OCI-LY1 (cell line): Measurements from ENCODE around the gene FAM83E.

Experiments used
- H2AFZ ChIP-seq: fragments of 200-600 bp; sonication (generic), shearing (Covaris generic); 2 replicates; pipeline ENCODE4 v1.6.0; 2014; ENCODE audit warnings: antibody characterized with exemption, mild to moderate bottlenecking, low read length
- H3F3A ChIP-seq: fragments of 200-600 bp; sonication (generic), shearing (Covaris generic); 2 replicates; pipeline ENCODE4 v1.6.0; 2014; ENCODE audit warnings: mild to moderate bottlenecking, antibody characterized with exemption, low read length, moderate library complexity; ENCODE audit not compliant: insufficient read depth
- H3K27ac ChIP-seq: fragments of 200-600 bp; sonication (generic); 2 replicates; pipeline ENCODE4 v1.5.1; 2014; ENCODE audit warnings: low read length, mixed run types, mild to moderate bottlenecking, low read depth; ENCODE audit not compliant: poor library complexity, severe bottlenecking
- H3K27me3 ChIP-seq: fragments of 200-600 bp; sonication (generic); 2 replicates; pipeline ENCODE4 v1.6.0; 2014; ENCODE audit warnings: antibody characterized with exemption, mild to moderate bottlenecking, low read length, moderate library complexity; ENCODE audit not compliant: insufficient read depth
- H3K36me3 ChIP-seq: fragments of 200-600 bp; sonication (generic); 2 replicates; pipeline ENCODE4 v1.6.1; 2014; ENCODE audit warnings: mild to moderate bottlenecking, antibody characterized with exemption, low read length, moderate library complexity, mixed read lengths; ENCODE audit not compliant: insufficient read depth
- H3K4me1 ChIP-seq: fragments of 200-600 bp; sonication (generic); 2 replicates; pipeline ENCODE4 v1.5.1; 2014; ENCODE audit warnings: mild to moderate bottlenecking, low read length, moderate library complexity; ENCODE audit not compliant: insufficient read depth, severe bottlenecking
- H3K4me2 ChIP-seq: fragments of 200-600 bp; sonication (generic), shearing (Covaris generic); 2 replicates; pipeline ENCODE4 v1.6.1; 2014; ENCODE audit warnings: low read length
- H3K4me3 ChIP-seq: fragments of 200-600 bp; sonication (generic); 2 replicates; pipeline ENCODE4 v1.5.1; 2014; ENCODE audit warnings: low read length, low read depth, mild to moderate bottlenecking, mixed read lengths; ENCODE audit not compliant: poor library complexity, severe bottlenecking
- H3K79me2 ChIP-seq: fragments of 200-600 bp; shearing (Covaris generic); 2 replicates; pipeline ENCODE4 v1.6.1; 2016; ENCODE audit warnings: mixed run types, low read length, mixed read lengths; ENCODE audit not compliant: insufficient read depth
- H3K9ac ChIP-seq: fragments of 200-600 bp; sonication (generic), shearing (Covaris generic); 2 replicates; pipeline ENCODE4 v1.6.1; 2014; ENCODE audit warnings: mild to moderate bottlenecking, low read length, mixed read lengths
- H3K9me2 ChIP-seq: fragments of 200-600 bp; sonication (generic), shearing (Covaris generic); 2 replicates; pipeline ENCODE4 v1.6.1; 2014; ENCODE audit warnings: low read depth, mild to moderate bottlenecking, low read length, mixed read lengths
- H3K9me3 ChIP-seq: fragments of 200-600 bp; shearing (Covaris generic); 2 replicates; pipeline ENCODE4 v1.6.1; 2014; ENCODE audit warnings: low read length, mixed read lengths
- H4K20me1 ChIP-seq: fragments of 200-600 bp; sonication (generic), shearing (Covaris generic); 2 replicates; pipeline ENCODE4 v1.6.0; 2016; ENCODE audit warnings: mild to moderate bottlenecking, low read length; ENCODE audit not compliant: insufficient read depth
- CTCF ChIP-seq: fragments of 200-600 bp; sonication (generic), shearing (Covaris generic); IDR thresholded peaks from 2 replicates; pipeline ENCODE4 v1.5.1; 2017; ENCODE audit warnings: mild to moderate bottlenecking, antibody characterized with exemption, low read length, moderate library complexity, mixed read lengths
- EZH2 ChIP-seq: fragments of 200-600 bp; sonication (generic), shearing (Covaris generic); IDR thresholded peaks from 2 replicates; pipeline ENCODE4 v1.8.0; 2017; ENCODE audit warnings: borderline replicate concordance, mixed run types, mild to moderate bottlenecking, antibody characterized with exemption, low read length, moderate library complexity, mixed read lengths

Gene FAM83E

GRCh38 chr19:48642862-48643261, 28.0 kb upstream of the FAM83E start:
- no peaks in the 10 kb centered on the region for H3K9me2 ChIP-seq
- no peak overlapping the region for H3K9ac ChIP-seq
- no peak overlapping the region for H3K4me3 ChIP-seq
- H3K27me3 ChIP-seq: no peaks in the 10 kb centered on the region
- no peak overlapping the region for H3K4me2 ChIP-seq
- no peaks in the 10 kb centered on the region for H4K20me1 ChIP-seq
- no peaks in the 10 kb centered on the region for H3K36me3 ChIP-seq
- H3K79me2 ChIP-seq: no peaks in the 10 kb centered on the region
- no peak overlapping the region for H3K27ac ChIP-seq
- no peak overlapping the region for H2AFZ ChIP-seq
- TF ChIP-seq EZH2 (no peak), CTCF (no peak)
- no peaks in the 10 kb centered on the region for H3K9me3 ChIP-seq
- peaks cover 18% of the 10 kb centered on the region for H3K4me1 ChIP-seq
- H3F3A ChIP-seq: no peaks in the 10 kb centered on the region

GRCh38 chr19:48641850-48642249, 27.0 kb upstream of the FAM83E start:
- Histone ChIP-seq H3K4me1 (peaks cover 22% of the 10 kb centered on the region), H3K79me2 (no peaks in the 10 kb centered on the region)
- no peak for TF ChIP-seq CTCF
- no peak for TF ChIP-seq EZH2

GRCh38 chr19:48639483-48640375, 24.9 kb upstream of the FAM83E start:
- Histone ChIP-seq H3K9me2 (no peaks in the 10 kb centered on the region), H2AFZ (no peak overlapping the region), H3K36me3 (no peaks in the 10 kb centered on the region), H3F3A (0 out of 2 replicates have a peak, but pooled peaks cover 4% of the 10 kb centered on the region), H3K4me3 (no peak overlapping the region), H4K20me1 (no peaks in the 10 kb centered on the region), H3K4me2 (no peak overlapping the region), H3K27ac (no peak overlapping the region), H3K9ac (no peak overlapping the region), H3K4me1 (peaks cover 32% of the 10 kb centered on the region), H3K79me2 (no peaks in the 10 kb centered on the region), H3K9me3 (no peaks in the 10 kb centered on the region), H3K27me3 (no peaks in the 10 kb centered on the region)
- TF ChIP-seq CTCF: no peak
- TF ChIP-seq EZH2: no peak

More at GRCh38 chr19:48641850-48642249, 27.0 kb upstream of the FAM83E start:
- no peaks in the 10 kb centered on the region for H3K9me3 ChIP-seq
- no peaks in the 10 kb centered on the region for H3F3A ChIP-seq
- no peak overlapping the region for H3K4me2 ChIP-seq
- H2AFZ ChIP-seq: no peak overlapping the region
- no peaks in the 10 kb centered on the region for H3K9me2 ChIP-seq
- no peaks in the 10 kb centered on the region for H3K27me3 ChIP-seq
- H3K4me3 ChIP-seq: no peak overlapping the region
- H3K36me3 ChIP-seq: no peaks in the 10 kb centered on the region
- H3K9ac ChIP-seq: no peak overlapping the region
- H3K27ac ChIP-seq: no peak overlapping the region
- no peaks in the 10 kb centered on the region for H4K20me1 ChIP-seq
